ENCODE results near the gene NSMCE4A.
"Not testable (repeated sequence)": the region's sequence is repeated elsewhere in the genome, so short reads cannot be mapped to it uniquely, and the experiment has no call there.

The NSMCE4A gene

DNA sequence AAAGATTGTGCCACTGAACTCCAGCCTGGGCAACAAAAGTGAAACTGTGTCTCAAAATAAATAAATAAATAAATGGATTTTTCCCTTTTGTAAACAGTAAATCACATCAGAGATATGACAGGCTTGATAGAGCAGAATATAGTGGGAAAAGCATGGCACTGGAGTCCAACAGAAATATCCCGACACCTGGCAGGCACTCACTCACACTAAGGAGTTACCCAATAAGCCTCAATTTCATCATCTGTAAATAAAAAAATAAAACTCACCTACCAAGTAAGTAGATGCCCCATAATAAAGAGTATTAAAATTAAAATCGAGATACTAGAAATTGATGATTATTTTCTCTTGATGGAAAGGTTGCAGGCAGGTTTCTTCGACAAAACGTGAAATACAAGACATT, 48.9 kb downstream of the NSMCE4A start:
- no peaks in the 10 kb centered on the region for H3K36me3 ChIP-seq (ENCODE audit: control insufficient read depth, insufficient read depth, low read length)
- H3K4me2 ChIP-seq (ENCODE audit: low read length), result peak overlapping the region; percentile 58
- H2AFZ ChIP-seq, result no peak overlapping the region
- H3K9ac ChIP-seq, result no peak overlapping the region
- TF ChIP-seq, protein P1, sequence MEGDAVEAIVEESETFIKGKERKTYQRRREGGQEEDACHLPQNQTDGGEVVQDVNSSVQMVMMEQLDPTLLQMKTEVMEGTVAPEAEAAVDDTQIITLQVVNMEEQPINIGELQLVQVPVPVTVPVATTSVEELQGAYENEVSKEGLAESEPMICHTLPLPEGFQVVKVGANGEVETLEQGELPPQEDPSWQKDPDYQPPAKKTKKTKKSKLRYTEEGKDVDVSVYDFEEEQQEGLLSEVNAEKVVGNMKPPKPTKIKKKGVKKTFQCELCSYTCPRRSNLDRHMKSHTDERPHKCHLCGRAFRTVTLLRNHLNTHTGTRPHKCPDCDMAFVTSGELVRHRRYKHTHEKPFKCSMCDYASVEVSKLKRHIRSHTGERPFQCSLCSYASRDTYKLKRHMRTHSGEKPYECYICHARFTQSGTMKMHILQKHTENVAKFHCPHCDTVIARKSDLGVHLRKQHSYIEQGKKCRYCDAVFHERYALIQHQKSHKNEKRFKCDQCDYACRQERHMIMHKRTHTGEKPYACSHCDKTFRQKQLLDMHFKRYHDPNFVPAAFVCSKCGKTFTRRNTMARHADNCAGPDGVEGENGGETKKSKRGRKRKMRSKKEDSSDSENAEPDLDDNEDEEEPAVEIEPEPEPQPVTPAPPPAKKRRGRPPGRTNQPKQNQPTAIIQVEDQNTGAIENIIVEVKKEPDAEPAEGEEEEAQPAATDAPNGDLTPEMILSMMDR (IDR thresholded peaks at IDR 0.05), result no peak
- H3K4me1 ChIP-seq, result peaks cover 11% of the 10 kb centered on the region
- H3K4me3 ChIP-seq (ENCODE audit: low read depth, low read length), result no peak overlapping the region
- no peak overlapping the region for H3K27ac ChIP-seq
- H3K9me3 ChIP-seq (ENCODE audit: control insufficient read depth, low read length), result no peaks in the 10 kb centered on the region
- H3K79me2 ChIP-seq, result peaks cover 8% of the 10 kb centered on the region
- H3K27me3 ChIP-seq (ENCODE audit: control insufficient read depth, insufficient read depth, low read length), result no peaks in the 10 kb centered on the region

DNA sequence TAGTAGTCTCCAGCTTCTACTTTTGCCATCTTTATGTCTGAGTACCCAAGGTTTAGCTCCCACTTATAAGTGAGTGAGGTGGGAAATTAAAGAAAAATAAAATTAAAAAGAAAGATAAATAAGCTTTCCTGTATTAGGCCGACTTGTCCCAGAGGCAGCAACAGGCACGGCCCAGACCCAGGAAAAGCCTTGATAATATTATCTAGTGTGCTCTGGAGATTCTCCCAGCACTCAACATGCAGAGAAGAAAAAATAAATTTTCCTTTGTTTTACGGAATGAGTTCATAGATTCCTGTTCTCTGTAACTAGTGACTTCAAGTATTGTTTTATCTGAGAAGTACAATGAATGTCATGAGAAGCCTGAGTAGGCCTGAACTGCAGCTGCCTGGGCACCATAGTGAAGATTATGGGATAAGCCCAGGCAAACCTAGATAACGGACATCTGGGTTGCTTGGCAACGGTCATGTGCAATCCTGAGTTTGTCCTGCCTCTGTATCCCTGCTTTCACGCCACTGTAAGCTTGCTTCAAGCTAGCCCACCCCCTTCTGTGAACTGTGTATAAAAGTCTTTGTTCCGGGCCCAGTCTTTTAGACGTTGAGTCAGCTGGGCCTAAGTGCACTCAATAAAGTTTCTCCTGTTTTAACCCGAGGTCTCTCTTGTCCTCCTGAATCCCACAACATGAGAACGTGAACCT, 53.6 kb downstream of the NSMCE4A start:
- Histone ChIP-seq H3K4me1 (no peaks in the 10 kb centered on the region), H3K9me3 (ENCODE audit: control insufficient read depth, low read length) (no peaks in the 10 kb centered on the region), H3K4me2 (ENCODE audit: low read length) (no peak overlapping the region), H3K36me3 (ENCODE audit: control insufficient read depth, insufficient read depth, low read length) (no peaks in the 10 kb centered on the region), H3K27me3 (ENCODE audit: control insufficient read depth, insufficient read depth, low read length) (no peaks in the 10 kb centered on the region), H3K27ac (no peak overlapping the region), H3K9ac (no peak overlapping the region), H2AFZ (no peak overlapping the region), H3K4me3 (ENCODE audit: low read depth, low read length) (no peak overlapping the region), H3K79me2 (peaks cover 3% of the 10 kb centered on the region)
- TF ChIP-seq, protein P1 (IDR thresholded peaks at IDR 0.05), result no peak

DNA sequence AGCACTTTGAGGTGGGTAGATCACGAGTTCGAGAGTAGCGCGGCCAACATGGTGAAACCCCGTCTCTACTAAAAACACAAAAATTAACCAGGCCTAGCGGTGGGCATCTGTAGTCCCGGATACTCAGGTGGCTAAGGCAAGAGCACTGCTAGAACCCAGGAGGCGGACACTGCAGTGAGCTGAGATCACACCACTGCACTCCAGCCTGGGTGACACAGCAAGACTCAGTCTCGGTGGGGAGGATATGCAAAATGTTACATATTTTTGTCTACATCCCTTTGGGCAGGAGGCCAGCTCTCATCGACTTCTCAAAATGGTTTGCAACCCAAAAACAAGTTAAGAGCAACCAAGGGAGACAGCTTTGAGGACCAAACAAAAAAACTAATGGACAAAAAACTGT, 55.4 kb downstream of the NSMCE4A start:
- Histone ChIP-seq H3K36me3 (ENCODE audit: control insufficient read depth, insufficient read depth, low read length) (no peaks in the 10 kb centered on the region), H3K9me3 (ENCODE audit: control insufficient read depth, low read length) (no peaks in the 10 kb centered on the region), H3K4me3 (ENCODE audit: low read depth, low read length) (no peak overlapping the region), H2AFZ (no peak overlapping the region), H3K9ac (no peak overlapping the region), H3K27me3 (ENCODE audit: control insufficient read depth, insufficient read depth, low read length) (no peaks in the 10 kb centered on the region), H3K4me2 (ENCODE audit: low read length) (no peak overlapping the region), H3K4me1 (no peaks in the 10 kb centered on the region), H3K79me2 (peaks cover 2% of the 10 kb centered on the region), H3K27ac (no peak overlapping the region)
- TF ChIP-seq, protein P1 (IDR thresholded peaks at IDR 0.05), result no peak

DNA sequence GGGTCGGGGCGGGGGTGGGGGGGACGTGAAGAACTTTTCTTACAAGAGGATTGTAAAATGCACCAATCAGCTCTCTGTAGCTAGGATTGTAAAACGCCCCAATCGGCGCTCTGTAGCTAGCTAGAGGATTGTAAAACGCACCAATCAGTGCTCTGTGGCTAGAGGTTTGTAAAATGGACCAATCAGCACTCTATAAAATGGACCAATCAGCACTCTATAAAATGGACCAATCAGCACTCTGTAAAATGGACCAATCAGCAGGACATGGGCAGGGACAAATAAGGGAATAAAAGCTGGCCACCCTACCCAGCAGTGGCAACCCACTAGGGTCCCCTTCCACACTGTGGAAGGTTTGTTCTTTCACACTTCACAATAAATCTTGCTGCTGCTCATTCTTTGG, 56.2 kb downstream of the NSMCE4A start:
- not testable (repeated sequence) for H3K27ac ChIP-seq; H3K36me3 ChIP-seq (ENCODE audit: control insufficient read depth, insufficient read depth, low read length); H3K4me2 ChIP-seq (ENCODE audit: low read length); H2AFZ ChIP-seq; H3K4me1 ChIP-seq; H3K9me3 ChIP-seq (ENCODE audit: control insufficient read depth, low read length); H3K27me3 ChIP-seq (ENCODE audit: control insufficient read depth, insufficient read depth, low read length); H3K4me3 ChIP-seq (ENCODE audit: low read depth, low read length); H3K79me2 ChIP-seq; H3K9ac ChIP-seq

DNA sequence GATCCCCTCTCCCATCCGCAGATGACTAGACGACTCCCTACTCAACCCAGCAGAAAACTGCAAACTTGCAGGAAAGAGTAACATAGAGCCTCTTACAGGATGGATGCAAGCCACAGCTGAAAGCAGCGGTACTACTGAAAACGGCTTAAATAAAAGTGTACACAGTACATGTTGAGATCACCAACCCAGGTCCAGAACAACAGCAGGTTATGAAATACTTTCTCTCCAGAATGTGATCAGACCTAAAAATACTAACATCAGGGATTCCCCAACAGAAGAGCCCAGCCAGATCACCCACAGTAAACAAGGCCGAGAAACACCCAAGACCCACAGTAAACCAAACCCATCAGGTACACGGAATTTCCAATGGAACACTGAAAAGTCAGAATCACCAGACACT, 60.4 kb downstream of the NSMCE4A start:
- Histone ChIP-seq H3K4me3 (ENCODE audit: low read depth, low read length) (no peak overlapping the region), H3K79me2 (peaks cover 4% of the 10 kb centered on the region), H3K4me1 (peaks cover 4% of the 10 kb centered on the region), H3K27me3 (ENCODE audit: control insufficient read depth, insufficient read depth, low read length) (no peaks in the 10 kb centered on the region), H3K9me3 (ENCODE audit: control insufficient read depth, low read length) (no peaks in the 10 kb centered on the region), H3K4me2 (ENCODE audit: low read length) (no peak overlapping the region), H3K36me3 (ENCODE audit: control insufficient read depth, insufficient read depth, low read length) (no peaks in the 10 kb centered on the region), H3K27ac (no peak overlapping the region), H2AFZ (no peak overlapping the region), H3K9ac (no peak overlapping the region)
- TF ChIP-seq, protein P1 (IDR thresholded peaks at IDR 0.05), result no peak

All from parathyroid adenoma (tissue), 2 donors.